GM18520 (cell line): Measurements from ENCODE around the gene SNRNP35.
A peak's percentile ranks its signal among the peaks of the same experiment; 100 is the strongest.
"Not testable (repeated sequence)": the region's sequence is repeated elsewhere in the genome, so short reads cannot be mapped to it uniquely, and the experiment has no call there.

Experiments used
- ATAC-seq: cut with Tn5 transposase; IDR thresholded peaks from one replicate; pipeline ENCODE4 v1.9.1; 2021; ENCODE audit not compliant: unreplicated experiment

Gene SNRNP35, protein sequence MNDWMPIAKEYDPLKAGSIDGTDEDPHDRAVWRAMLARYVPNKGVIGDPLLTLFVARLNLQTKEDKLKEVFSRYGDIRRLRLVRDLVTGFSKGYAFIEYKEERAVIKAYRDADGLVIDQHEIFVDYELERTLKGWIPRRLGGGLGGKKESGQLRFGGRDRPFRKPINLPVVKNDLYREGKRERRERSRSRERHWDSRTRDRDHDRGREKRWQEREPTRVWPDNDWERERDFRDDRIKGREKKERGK

GRCh38 chr12:123457980-123458779 lies at the start of gene SNRNP35:
TSS of gene SNRNP35 (plus strand) at chr12:123458139. CDS start at chr12:123465541, 7,402 bp downstream.
- no peak for ATAC-seq

DNA sequence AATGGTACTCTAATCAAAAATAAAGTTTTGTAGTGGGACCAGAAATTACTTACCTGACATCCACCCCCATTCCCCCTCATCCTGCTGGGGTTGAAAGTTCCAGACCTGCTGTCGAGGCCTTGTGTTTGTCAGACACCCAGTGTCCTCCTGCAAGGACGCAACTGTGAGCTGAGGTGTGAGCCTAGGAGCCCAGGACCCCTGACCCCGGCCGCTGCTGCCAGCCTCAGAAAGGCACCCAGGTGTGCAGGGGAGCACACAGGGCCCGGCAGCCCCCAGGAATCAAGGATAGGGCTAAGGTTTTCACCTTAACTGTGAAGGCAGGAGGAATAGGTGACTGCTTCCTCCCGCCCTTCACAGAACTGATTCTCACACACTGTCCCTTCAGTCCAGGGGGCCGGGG lies 49.3 kb upstream of the SNRNP35 start:
- not testable (repeated sequence) for ATAC-seq

GRCh38 chr12:123409284-123410040 lies 48.5 kb upstream of the SNRNP35 start:
- not testable (repeated sequence) for ATAC-seq

GRCh38 chr12:123410041-123410412 lies 47.9 kb upstream of the SNRNP35 start:
- ATAC-seq, result no peak

- no peak for ATAC-seq
These were observed 36.6 kb upstream of the SNRNP35 start for GRCh38 chr12:123421314-123421713.

DNA sequence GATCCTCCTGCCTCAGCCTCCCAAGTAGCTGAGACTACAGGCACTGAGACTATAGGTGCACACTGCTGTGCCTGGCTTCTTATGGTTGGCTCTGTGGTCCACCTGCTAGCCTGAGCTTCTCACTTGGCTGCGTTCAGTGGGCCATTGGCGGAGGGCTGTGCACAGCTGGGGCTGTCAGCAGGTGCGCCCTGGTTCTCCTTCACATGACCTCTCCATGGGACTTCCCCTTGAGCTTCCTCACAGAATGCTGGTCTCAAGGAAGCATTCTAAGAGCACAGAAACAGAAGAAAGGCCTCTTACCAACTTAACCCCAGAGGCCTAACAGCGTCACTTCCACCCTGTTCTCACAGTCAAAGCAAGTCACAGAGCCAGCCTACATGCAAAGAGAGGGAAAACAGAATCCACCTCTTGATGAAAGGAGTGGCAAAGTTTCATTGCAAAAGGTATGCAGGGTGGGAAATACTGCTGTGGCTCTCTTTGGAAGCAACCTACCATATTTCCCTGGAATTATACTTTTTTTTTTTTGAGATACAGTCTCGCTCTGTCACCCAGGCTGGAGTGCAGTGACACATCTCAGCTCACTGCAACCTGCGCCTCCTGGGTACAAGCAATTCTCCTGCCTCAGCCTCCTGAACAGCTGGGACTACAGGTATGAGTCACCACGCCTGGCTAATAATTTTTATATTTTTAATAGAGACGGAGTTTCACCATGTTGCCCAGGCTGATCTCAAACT lies 30.7 kb upstream of the SNRNP35 start:
- ATAC-seq, result peak; percentile 87

DNA sequence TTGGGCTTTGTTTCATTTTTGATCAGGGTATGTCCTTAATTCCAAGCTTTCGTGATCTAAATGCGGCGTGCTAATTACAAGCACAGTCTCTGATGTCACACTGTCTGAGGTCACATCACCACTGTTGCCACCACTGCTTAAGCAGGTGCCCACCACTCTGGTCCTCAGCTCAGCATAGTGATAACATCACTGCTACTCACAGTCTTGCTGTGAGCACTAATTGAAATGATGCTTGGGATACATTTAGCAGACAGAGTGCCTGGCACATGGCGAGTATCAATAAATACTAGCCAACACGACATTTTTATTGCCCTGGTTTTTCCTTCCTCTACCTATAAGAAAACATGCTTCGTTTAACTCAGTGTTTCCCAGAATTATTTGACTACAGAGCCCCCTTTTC lies 29.3 kb upstream of the SNRNP35 start:
- no peak for ATAC-seq

- not testable (repeated sequence) for ATAC-seq
These were observed 28.8 kb upstream of the SNRNP35 start for GRCh38 chr12:123429101-123429500.

DNA sequence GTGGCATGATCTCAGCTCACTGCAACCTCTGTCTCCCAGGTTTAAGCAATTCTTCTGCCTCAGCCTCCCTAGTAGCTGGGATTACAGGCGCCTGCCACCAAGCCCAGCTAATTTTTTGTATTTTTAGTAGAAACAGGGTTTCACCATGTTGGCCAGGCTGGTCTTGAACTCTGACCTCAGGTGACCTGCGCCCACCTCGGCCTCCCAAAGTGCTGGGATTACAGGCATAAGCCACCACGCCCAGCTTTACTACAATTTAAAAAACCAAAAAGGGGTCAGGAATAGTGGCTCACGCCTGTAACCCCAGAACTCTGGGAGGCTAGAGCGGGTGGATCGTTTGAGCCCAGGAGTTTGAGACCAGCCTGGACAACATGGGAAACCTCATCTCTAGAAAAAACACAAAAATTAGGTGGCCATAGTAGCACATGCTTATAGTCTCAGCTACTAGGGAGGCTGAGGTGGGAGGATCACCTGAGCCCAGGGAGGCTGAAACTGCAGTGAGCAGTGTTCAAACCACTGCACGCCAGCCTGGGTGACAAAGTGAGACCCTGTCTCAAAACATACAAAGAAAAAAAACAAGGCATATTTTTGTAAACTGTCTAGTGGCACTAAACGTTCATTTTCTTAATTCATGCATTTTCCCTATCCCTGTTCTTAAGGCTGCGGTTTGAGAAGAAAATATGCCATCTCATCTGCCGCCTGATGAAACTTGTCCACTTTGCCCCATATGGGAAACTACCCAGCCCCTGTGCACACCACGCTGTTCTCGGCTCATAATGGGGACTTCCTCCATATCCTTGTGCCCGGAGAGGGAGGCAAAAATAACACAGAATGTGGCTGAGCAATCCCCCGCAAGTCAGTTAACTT lies 25.8 kb upstream of the SNRNP35 start:
- ATAC-seq, result not testable (repeated sequence)

- no peak for ATAC-seq
These were observed 24.3 kb upstream of the SNRNP35 start for GRCh38 chr12:123433615-123434014.

GRCh38 chr12:123435636-123436016 lies 22.3 kb upstream of the SNRNP35 start:
- ATAC-seq, result no peak

DNA sequence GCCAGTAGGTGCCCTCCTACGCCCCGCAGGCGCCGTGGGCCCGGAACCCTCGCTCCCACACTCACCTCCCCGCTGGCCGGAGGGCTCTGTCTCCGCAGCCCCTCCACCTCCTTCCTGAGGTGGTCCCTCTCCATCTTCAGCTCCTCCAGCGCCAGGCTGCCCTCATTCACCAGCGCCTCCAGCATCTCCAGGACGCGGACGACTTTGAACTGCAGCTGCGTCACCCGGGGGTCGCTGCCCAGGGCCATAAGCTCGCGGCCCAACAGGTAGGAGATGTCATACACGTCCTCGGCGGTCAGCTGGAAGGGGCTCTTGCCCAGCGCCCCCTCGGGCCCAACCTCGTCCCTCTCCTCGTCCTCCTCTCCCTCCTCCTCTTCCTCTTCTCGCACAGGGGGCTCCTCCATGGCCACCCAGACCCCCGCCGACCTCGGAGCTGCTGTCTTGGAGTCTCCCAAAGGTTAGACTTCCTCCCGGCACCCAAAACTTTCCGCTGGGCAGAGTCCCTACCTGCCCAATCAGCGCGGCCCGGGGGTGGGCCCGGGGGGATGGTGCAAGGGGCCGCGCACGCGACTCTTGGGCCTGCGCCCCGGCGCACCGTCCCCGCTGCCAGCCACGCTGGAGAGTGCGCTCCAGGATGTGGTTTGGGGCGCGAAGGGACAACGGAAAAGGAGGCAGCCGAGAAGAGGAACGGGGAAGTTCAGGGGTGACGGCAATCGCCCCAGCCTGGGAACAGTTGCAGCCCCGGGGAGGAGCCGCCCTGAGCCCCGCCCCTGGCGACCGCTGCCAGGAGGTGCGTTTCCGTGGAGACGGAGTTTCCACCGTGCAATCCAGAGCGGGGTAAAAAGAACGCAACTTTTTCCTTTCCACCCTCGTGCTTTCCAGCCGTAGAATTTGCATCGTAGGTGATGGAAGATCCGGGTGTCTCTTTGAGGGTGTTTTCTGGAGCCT lies 21.6 kb upstream of the SNRNP35 start, which contains the start of gene RILPL2:
RILPL2 (minus strand) TSS at position 668 of the 948 bp plus-strand sequence; CDS start at position 404, 264 bp downstream.
- ATAC-seq, result peak; percentile 73

- no peak for ATAC-seq
These were observed 16.3 kb upstream of the SNRNP35 start for GRCh38 chr12:123441523-123442164.

- no peak for ATAC-seq
These were observed 15.2 kb upstream of the SNRNP35 start for GRCh38 chr12:123442774-123443173.

DNA sequence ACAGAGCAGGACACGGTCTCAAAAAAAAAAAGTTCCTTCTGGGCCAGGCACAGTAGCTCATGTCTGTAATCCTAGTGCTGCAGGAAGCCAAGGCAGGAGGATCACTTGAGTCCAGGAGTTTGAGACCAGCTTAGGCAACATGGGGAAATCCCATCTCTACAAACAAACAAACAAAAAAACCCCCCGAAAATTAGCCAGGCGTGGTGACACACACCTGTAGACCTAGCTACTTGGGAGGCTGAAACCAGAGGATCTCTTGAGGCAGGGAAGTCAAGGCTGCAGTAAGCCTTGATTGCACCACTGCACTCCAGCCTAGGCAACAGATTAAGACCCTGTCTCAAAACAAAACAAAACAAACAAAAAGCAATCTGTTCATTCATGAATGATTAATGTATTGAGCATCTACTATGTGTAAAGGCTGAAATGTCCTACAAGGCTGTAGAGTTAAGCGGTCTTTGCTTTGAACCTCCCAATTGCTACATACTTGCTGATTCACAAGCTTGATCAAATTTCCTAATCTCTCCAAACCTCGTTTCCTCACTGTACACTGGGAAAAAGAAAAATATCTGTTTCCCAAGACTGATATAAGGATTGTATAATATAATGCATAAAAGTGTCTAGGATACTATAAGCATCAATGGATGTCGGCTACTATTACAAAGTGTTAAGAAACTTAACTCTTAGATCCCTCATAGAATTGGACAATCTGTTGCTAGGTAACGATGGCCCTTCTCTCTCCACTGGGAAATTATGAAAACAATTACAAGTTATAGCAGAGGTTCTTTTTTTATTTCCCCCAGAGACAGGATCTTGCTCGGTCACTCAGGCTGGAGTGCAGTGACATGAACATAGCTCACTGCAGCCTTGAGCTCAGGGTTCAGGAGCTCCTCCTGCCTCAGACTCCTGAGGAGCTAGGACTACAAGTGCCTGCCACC lies 13.6 kb upstream of the SNRNP35 start:
- no peak for ATAC-seq

DNA sequence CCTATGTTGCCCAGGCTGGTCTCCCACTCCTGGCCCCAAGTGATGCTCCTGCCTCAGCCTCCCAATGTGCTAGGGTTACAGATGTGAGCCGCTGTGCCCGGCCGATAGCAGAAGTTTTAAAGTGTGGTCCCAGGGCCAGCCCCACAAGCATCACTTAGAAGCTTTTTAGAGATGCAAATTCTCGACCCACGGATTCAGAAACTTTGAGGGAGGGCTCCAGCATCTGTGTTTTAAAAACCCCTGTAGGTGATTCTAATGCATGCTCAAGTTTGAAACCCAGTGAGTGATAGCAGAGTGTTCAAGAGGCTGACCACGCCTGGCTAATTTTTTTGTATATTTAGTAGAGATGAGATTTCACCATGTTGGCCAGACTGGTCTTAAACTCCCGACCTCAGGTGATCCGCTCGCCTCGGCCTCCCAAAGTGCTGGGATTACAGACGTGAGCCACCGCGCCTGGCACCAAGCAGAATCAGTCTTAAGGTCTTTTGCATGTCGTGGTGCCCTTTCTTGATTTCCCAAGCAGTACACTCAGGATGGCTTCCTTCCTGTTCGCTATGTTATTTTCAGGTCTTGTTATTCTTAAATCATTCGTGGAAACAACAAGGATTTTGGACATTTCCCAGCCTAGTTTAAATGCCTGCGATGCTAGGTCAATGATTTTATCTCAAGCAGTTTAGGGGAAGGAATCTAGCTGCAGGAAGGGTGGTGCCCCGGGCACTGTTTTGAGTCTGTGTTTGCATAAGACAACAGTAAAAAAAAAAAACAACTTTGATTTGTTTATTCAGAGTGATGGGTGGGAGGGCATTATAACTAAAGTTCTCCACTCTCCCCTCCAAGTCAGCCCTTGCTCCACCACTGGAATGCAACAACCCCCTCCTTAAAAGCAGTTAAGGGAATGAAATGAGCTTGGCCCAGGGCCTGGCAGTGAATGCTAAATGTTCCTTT lies 12.3 kb upstream of the SNRNP35 start:
- no peak for ATAC-seq
